ENCODE measurements around the gene MAPK8. TPM values are rescaled to one million over a fixed set of nuclear protein-coding genes. Genes with fewer than 3 reads are reported as not detected.
"Not testable (repeated sequence)": the region's sequence is repeated elsewhere in the genome, so short reads cannot be mapped to it uniquely, and the experiment has no call there.

The MAPK8 gene
- total and polyA plus RNA-seq, 3 experiments from 2014 or later: 20.5 to 43.5 (median 38.8) TPM

DNA sequence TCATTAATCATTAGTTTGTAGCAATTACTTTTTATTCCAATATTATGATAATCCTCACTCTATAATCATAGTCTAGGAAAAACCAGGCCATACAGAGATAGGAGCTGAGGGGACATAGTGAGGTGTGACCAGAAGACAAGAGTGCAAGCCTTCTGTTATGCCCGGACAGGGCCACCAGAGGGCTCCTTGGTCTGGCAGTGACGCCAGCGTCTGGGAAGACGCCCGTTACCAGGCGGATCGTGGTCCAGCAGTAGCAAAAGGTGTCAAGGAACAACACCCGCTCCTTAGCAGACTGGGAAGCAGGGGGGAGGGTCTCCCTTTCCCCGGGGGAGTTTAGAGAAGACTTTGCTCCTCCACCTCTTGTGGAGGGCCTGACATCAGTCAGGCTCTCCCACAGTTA lies 39.8 kb downstream of the MAPK8 start:
- H3K27me3 ChIP-seq (ENCODE audit: insufficient read depth, low read length, poor library complexity, severe bottlenecking); DNase-seq; H3K27ac ChIP-seq (ENCODE audit: low read depth, low read length); H3K27ac Mint-ChIP-seq; H3K9me3 ChIP-seq (ENCODE audit: low read length); H3K27me3 Mint-ChIP-seq; H3K4me3 Mint-ChIP-seq; H3K4me1 ChIP-seq (ENCODE audit: insufficient read depth, low read length); H3K4me3 ChIP-seq (ENCODE audit: low read length); POLR2A ChIA-PET; H3K36me3 ChIP-seq (ENCODE audit: insufficient read depth, low read length); CTCF ChIA-PET: not testable (repeated sequence)
- Mint-ChIP-seq H3K4me1 (peaks cover 9 to 28% (median 27%) of the 10 kb centered on the region in 3 donors), H3K36me3 (peaks cover 12 to 57% (median 15%) of the 10 kb centered on the region in 3 donors), H3K9me3 (peaks cover 5 to 37% (median 24%) of the 10 kb centered on the region in 5 donors)

DNA sequence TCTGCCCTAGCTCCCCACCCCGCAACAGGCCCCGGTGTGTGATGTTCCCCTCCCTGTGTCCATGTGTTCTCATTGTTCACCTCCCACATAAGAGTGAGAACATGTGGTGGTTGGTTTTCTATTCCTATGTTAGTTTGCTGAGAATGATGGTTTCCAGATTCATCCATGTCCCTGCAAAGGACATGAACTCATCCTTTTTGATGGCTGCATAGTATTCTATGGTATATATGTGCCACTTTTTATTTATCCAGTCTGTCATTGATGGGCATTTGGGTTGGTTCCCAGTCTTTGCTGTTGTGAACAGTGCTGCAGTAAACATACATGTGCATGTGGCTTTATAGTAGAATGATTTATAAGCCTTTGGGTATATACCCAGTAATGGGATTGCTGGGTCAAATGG lies 41.1 kb downstream of the MAPK8 start:
- CTCF ChIA-PET: not testable (repeated sequence)

DNA sequence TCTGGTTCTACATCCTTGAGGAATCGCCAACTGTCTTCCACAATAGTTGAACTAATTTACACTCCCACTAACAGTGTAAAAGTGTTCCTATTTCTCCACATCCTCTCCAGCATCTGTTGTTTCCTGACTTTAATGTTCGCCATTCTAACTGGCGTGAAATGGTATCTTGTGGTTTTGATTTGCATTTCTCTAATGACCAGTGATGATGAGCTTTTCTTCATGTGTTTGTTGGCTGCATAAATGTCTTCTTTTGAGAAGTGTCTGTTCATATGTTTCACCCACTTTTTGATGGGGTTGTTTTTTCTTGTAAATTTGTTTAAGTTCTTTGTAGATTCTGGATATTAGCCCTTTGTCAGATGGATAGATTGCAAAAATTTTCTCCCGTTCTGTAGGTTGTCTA lies 41.5 kb downstream of the MAPK8 start:
- Mint-ChIP-seq H3K9me3 (peaks cover 5 to 37% (median 24%) of the 10 kb centered on the region in 5 donors), H3K36me3 (peaks cover 12 to 56% (median 12%) of the 10 kb centered on the region in 3 donors), H3K4me1 (peaks cover 6 to 18% (median 17%) of the 10 kb centered on the region in 3 donors)
- POLR2A ChIA-PET; H3K27ac Mint-ChIP-seq; H3K4me1 ChIP-seq (ENCODE audit: insufficient read depth, low read length); H3K4me3 Mint-ChIP-seq; DNase-seq; CTCF ChIA-PET; H3K27me3 ChIP-seq (ENCODE audit: insufficient read depth, low read length, poor library complexity, severe bottlenecking); H3K27ac ChIP-seq (ENCODE audit: low read depth, low read length); H3K36me3 ChIP-seq (ENCODE audit: insufficient read depth, low read length); H3K4me3 ChIP-seq (ENCODE audit: low read length); H3K27me3 Mint-ChIP-seq; H3K9me3 ChIP-seq (ENCODE audit: low read length): not testable (repeated sequence)

More for the DNA sequence above, 41.1 kb downstream of the MAPK8 start:
- H3K4me3 Mint-ChIP-seq; DNase-seq; H3K4me3 ChIP-seq (ENCODE audit: low read length); H3K36me3 ChIP-seq (ENCODE audit: insufficient read depth, low read length); H3K9me3 ChIP-seq (ENCODE audit: low read length); H3K27me3 ChIP-seq (ENCODE audit: insufficient read depth, low read length, poor library complexity, severe bottlenecking); H3K27me3 Mint-ChIP-seq; H3K4me1 ChIP-seq (ENCODE audit: insufficient read depth, low read length); POLR2A ChIA-PET; H3K27ac Mint-ChIP-seq; H3K27ac ChIP-seq (ENCODE audit: low read depth, low read length): not testable (repeated sequence)
- peaks cover 6 to 22% (median 20%) of the 10 kb centered on the region in 3 donors for H3K4me1 Mint-ChIP-seq
- peaks cover 12 to 54% (median 12%) of the 10 kb centered on the region in 3 donors for H3K36me3 Mint-ChIP-seq
- H3K9me3 Mint-ChIP-seq: peaks cover 5 to 37% (median 24%) of the 10 kb centered on the region in 5 donors

DNA sequence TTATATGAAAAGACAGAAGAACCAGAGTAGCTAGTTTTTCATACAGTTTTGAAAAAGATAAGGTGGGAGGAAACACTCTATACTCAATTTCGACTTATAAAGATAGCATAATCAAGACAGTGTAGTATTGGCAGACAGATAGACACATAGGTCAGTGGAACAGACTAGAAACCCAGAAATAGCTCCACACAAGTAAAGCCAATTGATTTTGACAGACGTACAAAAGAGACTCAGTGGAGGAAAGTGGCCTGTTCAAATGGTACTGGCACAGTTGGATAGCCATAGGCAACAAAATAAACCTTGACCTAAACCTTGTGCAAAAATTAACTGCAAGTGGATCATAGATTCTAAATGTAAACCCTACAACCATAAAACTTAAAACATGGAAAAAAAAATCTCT lies 46.8 kb downstream of the MAPK8 start:
- POLR2A ChIA-PET: no interaction called here

GRCh38 chr10:48357631-48358030 lies 51.2 kb downstream of the MAPK8 start:
- no peak for DNase-seq
- H3K27me3 ChIP-seq (ENCODE audit: insufficient read depth, low read length, poor library complexity, severe bottlenecking): no peaks in the 10 kb centered on the region
- H3K27ac ChIP-seq (ENCODE audit: low read depth, low read length): no peak overlapping the region
- peaks cover 0 to 13% (median 3%) of the 10 kb centered on the region in 3 donors for H3K36me3 Mint-ChIP-seq
- no peaks in the 10 kb centered on the region for H3K27me3 Mint-ChIP-seq
- no peaks in the 10 kb centered on the region for H3K36me3 ChIP-seq (ENCODE audit: insufficient read depth, low read length)
- no peak overlapping the region for H3K27ac Mint-ChIP-seq
- H3K4me3 ChIP-seq (ENCODE audit: low read length): no peak overlapping the region
- POLR2A ChIA-PET: no interaction called here
- H3K9me3 Mint-ChIP-seq: peaks cover 3 to 19% (median 14%) of the 10 kb centered on the region in 5 donors
- H3K9me3 ChIP-seq (ENCODE audit: low read length): no peaks in the 10 kb centered on the region
- no peak overlapping the region for H3K4me3 Mint-ChIP-seq
- CTCF ChIA-PET: no interaction called here
- no peaks in the 10 kb centered on the region for H3K4me1 ChIP-seq (ENCODE audit: insufficient read depth, low read length)
- H3K4me1 Mint-ChIP-seq: peaks cover 29 to 51% (median 43%) of the 10 kb centered on the region in 3 donors

More for the DNA sequence above, 46.8 kb downstream of the MAPK8 start:
- Histone ChIP-seq H3K4me1 (ENCODE audit: insufficient read depth, low read length) (no peaks in the 10 kb centered on the region), H3K4me3 (ENCODE audit: low read length) (no peak overlapping the region), H3K27ac (ENCODE audit: low read depth, low read length) (no peak overlapping the region), H3K27me3 (ENCODE audit: insufficient read depth, low read length, poor library complexity, severe bottlenecking) (no peaks in the 10 kb centered on the region), H3K9me3 (ENCODE audit: low read length) (no peaks in the 10 kb centered on the region), H3K36me3 (ENCODE audit: insufficient read depth, low read length) (no peaks in the 10 kb centered on the region)
- no peaks in the 10 kb centered on the region for H3K27me3 Mint-ChIP-seq
- CTCF ChIA-PET: no interaction called here
- peaks cover 16 to 29% (median 26%) of the 10 kb centered on the region in 3 donors for H3K4me1 Mint-ChIP-seq
- H3K4me3 Mint-ChIP-seq: no peak overlapping the region
- DNase-seq: no peak
- no peak overlapping the region for H3K27ac Mint-ChIP-seq
- H3K9me3 Mint-ChIP-seq: peaks cover 3 to 38% (median 23%) of the 10 kb centered on the region in 5 donors
- peaks cover 3 to 38% (median 4%) of the 10 kb centered on the region in 3 donors for H3K36me3 Mint-ChIP-seq

- no peak for DNase-seq
- no peaks in the 10 kb centered on the region for H3K36me3 ChIP-seq (ENCODE audit: insufficient read depth, low read length)
- no peaks in the 10 kb centered on the region for H3K27me3 ChIP-seq (ENCODE audit: insufficient read depth, low read length, poor library complexity, severe bottlenecking)
- no peak overlapping the region for H3K4me3 ChIP-seq (ENCODE audit: low read length)
- no peak overlapping the region for H3K4me3 Mint-ChIP-seq
- H3K27me3 Mint-ChIP-seq: no peaks in the 10 kb centered on the region
- ChIA-PET CTCF (no interaction called here), POLR2A (no interaction called here)
- no peak overlapping the region for H3K27ac Mint-ChIP-seq
- H3K4me1 Mint-ChIP-seq: peaks cover 27 to 53% (median 45%) of the 10 kb centered on the region in 3 donors
- H3K4me1 ChIP-seq (ENCODE audit: insufficient read depth, low read length): no peaks in the 10 kb centered on the region
- H3K9me3 ChIP-seq (ENCODE audit: low read length): no peaks in the 10 kb centered on the region
- H3K27ac ChIP-seq (ENCODE audit: low read depth, low read length): no peak overlapping the region
- peaks cover 3 to 19% (median 14%) of the 10 kb centered on the region in 5 donors for H3K9me3 Mint-ChIP-seq
- peaks cover 0 to 8% (median 3%) of the 10 kb centered on the region in 3 donors for H3K36me3 Mint-ChIP-seq
Observed at GRCh38 chr10:48358162-48358561, 51.7 kb downstream of the MAPK8 start.

DNA sequence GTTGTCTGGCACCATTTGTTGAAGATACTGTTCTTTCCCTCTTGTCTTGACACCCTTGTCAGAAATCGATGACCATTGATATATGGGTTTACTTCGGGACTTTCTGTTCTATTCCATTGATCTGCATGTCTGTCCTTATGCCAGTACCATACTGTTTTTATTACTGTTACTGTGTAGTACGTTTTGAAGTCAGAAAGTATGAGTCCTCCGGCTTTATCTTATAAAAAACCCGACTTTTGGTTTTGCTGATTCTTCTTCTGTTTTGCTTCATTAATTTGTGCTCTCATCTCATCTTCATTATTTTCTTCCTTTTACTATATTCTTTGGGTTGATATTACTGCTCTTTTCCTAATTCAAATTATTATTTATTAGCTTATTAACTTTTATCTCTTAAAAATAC lies 52.4 kb downstream of the MAPK8 start:
- Mint-ChIP-seq H3K27ac (no peak overlapping the region), H3K4me3 (no peak overlapping the region), H3K36me3 (peaks cover 0 to 4% (median 3%) of the 10 kb centered on the region in 3 donors), H3K4me1 (peaks cover 26 to 59% (median 48%) of the 10 kb centered on the region in 3 donors), H3K27me3 (no peaks in the 10 kb centered on the region), H3K9me3 (peaks cover 3 to 14% (median 11%) of the 10 kb centered on the region in 5 donors)
- no peak for DNase-seq
- Histone ChIP-seq H3K36me3 (ENCODE audit: insufficient read depth, low read length) (no peaks in the 10 kb centered on the region), H3K4me3 (ENCODE audit: low read length) (no peak overlapping the region), H3K9me3 (ENCODE audit: low read length) (no peaks in the 10 kb centered on the region), H3K27me3 (ENCODE audit: insufficient read depth, low read length, poor library complexity, severe bottlenecking) (no peaks in the 10 kb centered on the region), H3K4me1 (ENCODE audit: insufficient read depth, low read length) (no peaks in the 10 kb centered on the region), H3K27ac (ENCODE audit: low read depth, low read length) (no peak overlapping the region)
- CTCF ChIA-PET: no interaction called here
- POLR2A ChIA-PET: no interaction called here

DNA sequence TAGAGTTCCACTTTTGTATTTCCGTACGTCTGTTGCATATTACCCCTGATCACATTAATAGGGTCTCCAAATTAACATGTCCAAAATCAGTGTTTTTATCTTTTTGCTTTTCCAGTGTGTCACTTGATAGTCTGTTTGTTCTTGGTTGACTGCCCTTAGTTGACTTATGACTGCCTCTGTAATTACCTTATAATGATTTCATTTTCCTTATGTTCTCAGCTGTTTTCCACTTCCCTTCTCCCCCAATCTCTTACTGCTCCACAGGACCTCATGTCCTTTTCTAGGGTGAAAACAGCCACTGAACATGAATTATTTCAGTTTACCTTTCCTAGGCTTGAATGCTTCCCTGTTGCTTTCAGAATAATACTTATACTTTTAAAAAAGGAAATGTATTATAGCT lies 54.7 kb downstream of the MAPK8 start:
- ChIA-PET POLR2A (no interaction called here), CTCF (no interaction called here)
- Mint-ChIP-seq H3K4me3 (no peak overlapping the region), H3K4me1 (peaks cover 28 to 60% (median 46%) of the 10 kb centered on the region in 3 donors), H3K27me3 (no peaks in the 10 kb centered on the region), H3K9me3 (peaks cover 0 to 7% (median 2%) of the 10 kb centered on the region in 5 donors), H3K36me3 (peaks cover 0 to 4% (median 1%) of the 10 kb centered on the region in 3 donors), H3K27ac (no peak overlapping the region)
- H3K9me3 ChIP-seq (ENCODE audit: low read length): no peaks in the 10 kb centered on the region
- no peak overlapping the region for H3K27ac ChIP-seq (ENCODE audit: low read depth, low read length)
- no peaks in the 10 kb centered on the region for H3K36me3 ChIP-seq (ENCODE audit: insufficient read depth, low read length)
- no peaks in the 10 kb centered on the region for H3K4me1 ChIP-seq (ENCODE audit: insufficient read depth, low read length)
- no peak for DNase-seq
- H3K4me3 ChIP-seq (ENCODE audit: low read length): no peak overlapping the region
- H3K27me3 ChIP-seq (ENCODE audit: insufficient read depth, low read length, poor library complexity, severe bottlenecking): no peaks in the 10 kb centered on the region
